Stimulated activated CD8-positive, alpha-beta memory T cell treated with anti-CD3 and anti-CD28 coated beads, Interleukin-12 subunit alpha, Interleukin-12 subunit beta, amount 100 ng/mL, for 4 hours (primary cell): ENCODE data around the gene PDCL2.
A peak's percentile ranks its signal among the peaks of the same experiment; 100 is the strongest.
"Not testable (repeated sequence)": the region's sequence is repeated elsewhere in the genome, so short reads cannot be mapped to it uniquely, and the experiment has no call there.

Source experiments
- DNase-seq: peaks from one replicate; pipeline ENCODE4 v3.0.0-alpha.2; 2020; ENCODE audit warnings: low read depth

Gene PDCL2

DNA sequence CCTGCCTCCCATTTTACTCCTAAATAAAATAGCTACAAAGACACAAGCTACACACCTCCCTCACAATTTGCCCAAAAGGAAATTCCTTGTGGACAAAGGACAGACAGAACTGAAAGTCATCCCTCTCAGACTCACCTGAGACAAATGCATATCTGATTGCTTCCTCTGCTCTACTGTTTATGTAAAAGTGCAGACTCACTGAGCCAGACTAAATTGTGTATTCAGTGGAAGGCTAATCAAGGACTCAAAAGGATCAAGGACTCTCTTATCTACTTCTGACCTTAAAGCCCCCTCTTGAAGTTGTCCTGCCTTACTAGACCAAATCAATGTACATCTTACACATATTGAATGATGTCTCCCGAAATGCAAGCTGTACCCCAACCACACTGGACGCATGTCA lies 3.9 kb downstream of the PDCL2 start:
- no peak for DNase-seq

DNA sequence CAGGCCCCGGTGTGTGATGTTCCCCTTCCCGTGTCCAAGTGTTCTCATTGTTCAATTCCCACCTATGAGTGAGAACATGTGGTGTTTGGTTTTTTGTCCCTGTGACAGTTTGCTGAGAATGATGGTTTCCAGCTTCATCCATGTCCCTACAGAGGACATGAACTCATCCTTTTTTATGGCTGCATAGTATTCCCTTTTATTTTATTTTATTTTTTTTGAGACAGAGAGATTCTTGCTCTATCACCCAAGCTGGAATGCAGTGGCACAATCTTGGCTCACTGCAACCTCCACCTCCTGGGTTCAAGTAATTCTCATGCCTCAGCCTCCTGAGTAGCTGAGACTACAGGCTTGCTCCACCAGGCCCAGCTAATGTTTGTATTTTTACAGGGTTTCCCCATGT lies 9.3 kb downstream of the PDCL2 start:
- not testable (repeated sequence) for DNase-seq

DNA sequence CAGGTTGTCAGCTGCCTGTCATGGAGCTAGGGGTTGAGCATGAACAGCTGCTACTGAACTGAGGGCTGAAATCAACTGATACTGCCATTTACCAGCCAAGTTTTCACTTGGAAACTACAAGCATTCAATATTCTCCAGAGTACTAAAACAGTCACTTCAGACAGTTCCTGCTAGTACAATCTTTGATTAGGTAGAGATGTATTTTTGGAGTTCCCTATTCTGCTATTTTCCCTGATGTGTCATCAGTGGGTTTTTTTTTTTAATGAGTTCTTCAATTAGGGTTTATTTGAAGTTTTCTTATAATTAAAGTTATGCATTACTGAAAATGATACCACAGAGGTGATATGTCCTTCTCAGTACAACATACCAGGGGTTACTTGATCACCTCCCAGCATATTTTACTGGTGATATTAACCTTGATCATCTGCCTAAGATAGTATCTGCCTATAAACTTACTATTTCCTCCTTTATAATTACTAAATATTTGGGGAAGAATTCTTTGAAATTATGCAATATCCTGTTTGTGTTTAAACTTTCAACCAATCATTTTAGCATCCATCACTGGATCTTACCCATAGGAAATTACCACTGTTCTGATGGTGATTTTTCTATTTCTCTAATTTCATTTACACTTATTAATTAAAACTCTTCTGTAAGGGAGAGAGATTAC lies 13.6 kb downstream of the PDCL2 start:
- no peak for DNase-seq

DNA sequence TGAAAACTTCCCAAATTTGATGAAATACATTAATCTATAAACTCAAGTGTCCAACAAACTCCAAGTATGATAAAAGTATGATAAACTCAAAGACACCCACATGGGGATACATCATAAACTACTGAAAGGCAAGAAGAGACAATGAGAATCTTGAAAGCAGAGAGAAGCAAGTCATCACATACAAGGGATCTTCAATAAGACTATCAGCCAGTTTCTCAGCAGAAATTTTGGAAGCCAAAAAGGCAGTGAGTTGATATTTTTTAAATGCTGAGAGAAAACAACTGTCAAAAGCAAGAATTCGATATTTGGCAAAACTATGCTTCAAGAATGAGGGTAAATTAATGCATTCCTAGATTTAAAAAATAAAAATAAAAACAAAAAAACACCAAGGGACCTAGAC lies 16.5 kb downstream of the PDCL2 start:
- no peak for DNase-seq

DNA sequence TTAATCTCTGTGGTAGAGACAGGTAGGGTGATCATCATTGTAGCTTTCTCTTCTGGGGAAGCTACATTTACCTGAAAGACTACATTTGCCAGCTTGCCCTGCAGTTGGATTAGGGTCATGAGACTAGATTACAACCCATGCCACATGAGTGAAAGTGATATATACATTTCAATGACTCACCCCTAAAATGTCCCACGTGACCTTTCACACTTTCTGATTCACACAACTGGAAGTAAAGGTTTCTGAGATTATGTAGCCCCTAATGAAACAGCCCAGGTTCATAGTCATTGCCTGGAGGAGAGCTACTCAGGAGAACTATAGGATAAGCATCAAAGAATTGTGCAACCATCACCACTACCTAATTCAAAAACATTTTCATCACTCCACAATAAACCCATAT lies 17.8 kb downstream of the PDCL2 start:
- no peak for DNase-seq

DNA sequence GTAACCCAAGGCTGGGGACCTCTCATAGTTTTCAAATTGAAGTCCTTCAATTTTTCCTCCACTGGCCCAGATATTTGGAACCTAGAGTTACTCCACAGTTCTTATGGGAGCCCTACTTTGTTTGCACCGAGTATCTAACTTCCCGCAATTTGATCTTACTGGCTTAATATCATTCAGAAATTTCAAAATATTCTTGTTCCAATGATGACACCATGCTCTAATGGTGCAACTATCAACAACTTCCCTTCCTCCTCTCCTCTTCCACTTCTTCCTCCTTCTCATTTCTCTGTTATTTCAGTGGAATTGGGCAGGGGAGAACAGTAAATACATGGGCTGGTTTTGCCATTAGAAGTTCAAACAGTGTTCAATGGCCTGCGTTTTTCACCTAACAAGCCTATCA lies 20.2 kb downstream of the PDCL2 start:
- no peak for DNase-seq

DNA sequence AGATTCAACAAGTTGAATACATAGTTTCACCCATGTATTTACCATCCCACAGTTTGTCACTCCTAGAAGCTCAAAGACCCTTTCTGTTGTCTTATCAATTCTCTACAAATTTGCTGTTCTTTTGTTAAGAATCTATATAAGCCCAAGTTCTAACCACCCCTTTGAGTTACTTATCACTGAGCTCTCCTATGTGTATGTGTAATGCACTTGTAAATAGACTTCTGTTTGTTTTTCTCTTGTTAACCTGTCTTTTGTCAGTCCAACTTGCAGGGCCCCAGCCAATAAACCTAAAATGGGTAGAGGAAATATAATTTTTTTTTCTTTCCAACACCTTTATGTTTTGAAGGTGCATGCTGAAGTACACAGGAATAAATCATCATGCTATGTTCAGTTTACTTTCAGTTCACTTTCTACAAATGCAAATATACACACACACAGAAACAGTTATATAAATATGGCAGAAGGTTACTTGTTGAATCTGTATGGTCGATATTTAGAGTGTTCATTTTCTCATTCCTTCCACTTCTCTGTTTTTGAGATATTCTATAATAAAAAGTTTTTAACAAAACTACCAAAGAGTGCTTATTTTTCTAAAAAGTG lies 23.0 kb downstream of the PDCL2 start:
- no peak for DNase-seq

DNA sequence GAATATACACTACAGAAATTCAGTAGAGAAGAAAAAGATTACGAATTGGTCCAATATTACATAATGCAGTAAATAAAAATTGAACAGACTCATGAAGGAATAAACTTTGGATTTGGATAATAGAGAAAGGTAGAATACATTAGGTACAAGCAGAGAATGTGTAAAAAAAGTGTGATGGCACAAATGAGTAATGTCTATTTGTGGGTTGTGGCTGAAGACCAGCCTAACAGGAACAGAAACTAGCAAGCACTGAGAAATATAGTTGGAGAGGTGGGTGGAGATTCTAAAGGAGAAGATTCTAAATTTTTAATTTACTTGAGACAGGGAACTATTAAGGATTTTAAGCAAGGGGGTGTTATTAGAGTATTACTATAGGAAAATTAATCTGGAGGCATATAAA lies 30.2 kb downstream of the PDCL2 start:
- no peak for DNase-seq

DNA sequence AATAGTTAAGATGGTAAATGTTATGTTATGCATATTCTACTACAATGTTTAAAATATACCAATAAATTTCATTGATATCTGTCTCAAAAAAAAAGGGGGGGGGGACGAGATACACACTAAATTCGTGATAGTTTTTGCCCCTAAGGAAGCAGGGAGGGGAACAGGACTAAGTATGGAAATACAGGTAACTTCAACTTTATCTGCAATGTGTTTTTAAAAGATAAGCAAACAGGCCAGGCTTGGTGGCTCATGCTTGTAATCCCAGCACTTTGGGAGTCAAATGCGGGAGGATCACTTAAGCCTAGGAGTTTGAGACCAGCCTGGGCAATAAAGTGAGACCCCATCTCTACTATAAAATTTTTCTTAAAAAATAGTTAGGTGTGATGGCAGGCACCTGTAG lies 31.9 kb downstream of the PDCL2 start:
- no peak for DNase-seq

DNA sequence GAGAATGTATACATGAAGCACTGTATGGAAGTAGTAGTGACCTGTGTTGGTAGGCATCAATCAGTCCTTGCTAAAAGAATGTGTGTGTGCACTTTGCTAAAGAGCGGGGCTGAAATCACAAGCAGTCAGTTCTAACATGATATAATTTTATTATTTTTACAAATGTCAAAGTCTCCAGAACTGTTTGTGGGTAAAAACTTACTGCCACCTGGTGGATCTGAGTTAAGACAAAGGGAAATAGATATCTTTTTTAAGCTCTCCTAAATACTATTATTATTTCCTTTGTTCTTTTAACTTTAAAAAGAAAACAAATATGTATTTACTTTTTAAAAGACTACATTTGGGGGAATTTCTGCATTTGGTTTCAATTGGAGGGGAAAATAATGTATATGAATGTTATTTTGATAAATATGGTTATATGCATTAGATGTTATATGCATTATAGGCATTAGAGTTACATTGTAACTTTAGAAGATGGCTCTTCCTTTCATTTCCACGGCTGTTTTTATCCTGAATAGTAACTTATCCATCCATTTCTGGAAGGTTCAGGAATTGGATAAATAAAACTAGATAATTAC lies 37.5 kb downstream of the PDCL2 start:
- no peak for DNase-seq

DNA sequence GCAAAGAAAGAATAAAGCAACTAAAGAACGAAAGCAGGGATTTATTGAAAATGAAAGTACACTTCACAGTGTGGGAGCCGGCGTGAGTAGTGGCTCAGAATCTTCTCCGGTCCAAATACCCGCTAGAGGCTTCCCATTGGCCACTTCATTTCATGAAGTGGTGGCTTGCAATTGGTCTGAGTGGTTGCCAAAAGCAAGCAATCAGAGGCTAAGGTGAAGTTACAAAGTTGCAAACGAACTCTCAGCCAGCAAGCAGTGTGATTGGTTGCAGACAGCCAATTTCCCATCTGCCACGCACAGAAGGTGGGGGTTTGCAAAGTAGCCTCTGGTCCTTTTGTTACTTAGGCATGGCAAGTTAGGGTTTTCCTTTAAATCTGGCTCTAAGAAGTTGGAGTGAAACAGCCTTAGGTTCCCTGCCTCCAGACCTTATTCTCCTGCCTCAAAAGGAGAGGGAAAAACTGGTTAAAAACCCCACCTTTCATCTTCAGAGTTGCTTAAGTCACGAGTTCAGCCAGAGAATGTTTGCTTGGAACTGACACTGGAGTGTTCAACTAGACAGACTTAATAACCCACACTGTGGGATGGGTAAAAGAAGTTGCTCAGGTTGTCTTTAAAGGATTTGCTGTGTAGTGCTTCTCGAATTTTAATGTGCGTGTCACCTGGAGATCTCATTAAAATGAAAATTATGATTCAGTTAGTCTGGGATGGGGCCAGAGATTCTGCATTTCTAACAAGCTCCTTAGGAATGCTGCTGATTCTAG lies 38.4 kb downstream of the PDCL2 start:
- no peak for DNase-seq

DNA sequence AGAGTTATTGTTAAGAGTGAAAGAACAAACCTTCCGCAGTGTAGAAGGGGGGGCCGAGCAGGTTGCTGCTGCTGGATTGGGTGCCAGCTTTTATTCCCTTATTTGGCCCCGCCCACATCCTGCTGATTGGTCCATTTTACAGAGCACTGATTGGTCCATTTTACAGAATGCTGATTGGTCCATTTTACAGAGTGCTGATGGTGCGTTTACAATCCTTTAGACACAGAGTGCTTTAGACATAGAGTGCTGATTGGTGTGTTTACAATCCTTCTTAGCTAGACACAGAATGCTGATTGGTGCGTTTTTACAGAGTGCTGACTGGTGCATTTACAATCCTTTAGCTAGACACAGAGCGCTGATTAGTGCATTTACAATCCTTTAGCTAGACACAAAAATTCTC lies 40.1 kb downstream of the PDCL2 start:
- DNase-seq = not testable (repeated sequence)

DNA sequence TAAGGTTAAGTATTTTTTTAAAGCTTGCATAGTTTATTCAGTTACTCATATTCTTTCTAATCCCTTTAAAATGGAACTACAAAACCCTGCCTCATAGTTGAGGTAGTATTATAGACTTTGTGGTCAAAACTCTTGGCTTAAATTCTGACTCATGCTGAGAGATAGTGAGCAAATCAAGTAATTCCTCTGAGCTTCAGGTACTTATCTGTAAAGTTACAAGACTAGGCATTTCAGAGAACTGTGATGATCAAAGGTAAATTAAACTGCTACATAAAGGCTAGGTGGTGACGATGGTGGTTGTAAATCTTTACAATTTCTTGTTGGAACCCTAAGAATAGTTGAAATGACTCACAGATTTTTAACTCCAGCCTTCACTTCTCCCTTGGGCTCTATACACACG lies 42.2 kb downstream of the PDCL2 start:
- no peak for DNase-seq

DNA sequence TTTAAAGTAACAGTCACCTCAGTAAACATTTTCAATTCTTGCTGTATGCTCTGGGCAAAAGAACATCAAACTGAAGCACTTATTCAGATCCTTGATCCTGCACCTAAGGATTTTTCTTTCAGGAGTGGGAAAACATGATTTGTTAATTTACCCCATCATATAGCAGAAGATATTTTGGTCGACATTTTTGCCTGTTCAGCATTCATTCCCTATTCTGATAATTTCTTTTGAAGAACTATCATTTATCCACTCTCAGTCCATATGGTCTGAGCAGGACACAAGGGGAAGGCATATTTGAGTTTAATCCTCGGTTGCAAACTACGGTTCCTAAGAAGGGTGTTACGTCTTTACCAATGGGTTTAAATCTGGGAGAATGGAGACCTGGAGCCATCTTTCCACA lies 44.1 kb downstream of the PDCL2 start:
- DNase-seq = no peak

DNA sequence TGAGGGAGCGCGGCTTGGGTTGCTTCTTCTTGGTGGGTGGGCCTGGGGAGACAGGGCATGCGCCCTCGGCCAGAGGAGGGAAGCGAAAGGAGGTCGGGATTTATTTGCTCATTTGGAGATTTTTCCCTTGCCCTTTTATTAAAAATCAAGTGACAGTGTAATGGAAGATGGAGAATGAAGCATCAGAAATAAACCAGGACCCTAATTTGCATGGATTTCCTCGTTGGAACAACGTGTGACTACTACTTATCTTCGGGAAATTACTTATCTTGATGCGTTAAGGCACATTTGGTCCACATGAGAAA lies 44.6 kb downstream of the PDCL2 start:
- DNase-seq = no peak

DNA sequence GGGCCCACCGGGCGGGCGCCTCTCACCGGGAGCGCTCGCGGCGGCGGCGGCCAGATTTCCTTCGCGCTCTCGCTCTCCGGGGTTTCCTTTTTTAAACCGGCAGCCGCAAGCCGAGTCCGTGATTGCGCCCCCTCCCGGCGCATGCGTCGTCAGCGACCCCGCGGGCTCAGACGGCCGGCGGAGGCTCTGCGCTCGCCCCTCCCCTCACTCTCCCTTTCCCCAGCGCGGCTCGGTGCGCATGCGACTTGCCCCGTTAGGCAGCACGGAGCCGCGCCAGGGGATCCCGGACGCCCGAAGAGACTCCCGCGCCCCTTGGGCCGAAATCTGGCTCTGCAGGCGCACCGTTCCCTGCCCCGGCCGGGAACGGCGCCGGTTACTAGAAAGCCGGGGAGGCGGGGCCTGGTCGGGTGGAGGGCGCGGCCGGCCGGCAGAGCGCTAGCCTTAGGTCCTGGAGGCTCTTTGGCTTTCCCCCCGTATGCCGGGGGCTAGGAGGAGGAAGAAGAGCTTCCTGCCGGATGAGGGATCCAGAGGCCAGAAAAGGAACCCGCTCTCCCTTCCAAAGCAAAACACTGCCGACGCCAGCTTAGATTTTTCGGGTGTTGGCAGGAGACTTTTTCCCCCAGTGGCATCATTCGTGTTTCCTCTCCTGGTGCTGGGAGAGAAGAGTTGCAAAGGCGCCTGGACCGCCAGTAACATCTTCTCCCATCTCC lies 45.1 kb downstream of the PDCL2 start, which contains the start of gene CLOCK:
TSS of gene CLOCK (minus strand) at position 154 of the 710 bp plus-strand sequence. CDS start 64,124 bp downstream, outside the sequence.
- peak; percentile 77 for DNase-seq

DNA sequence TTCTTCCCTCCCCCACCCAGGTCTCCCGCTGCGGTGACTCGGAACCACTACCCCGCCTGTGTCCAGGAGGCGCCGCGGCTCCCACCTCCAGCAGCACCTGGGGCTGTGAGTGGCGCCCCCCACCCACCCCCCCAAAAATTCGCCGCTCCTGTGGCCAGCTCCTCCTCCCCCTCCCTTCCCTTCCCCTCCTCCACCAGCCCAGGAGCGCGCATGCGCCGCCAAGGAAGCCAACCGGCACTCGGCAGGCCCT lies 45.6 kb downstream of the PDCL2 start:
- no peak for DNase-seq

DNA sequence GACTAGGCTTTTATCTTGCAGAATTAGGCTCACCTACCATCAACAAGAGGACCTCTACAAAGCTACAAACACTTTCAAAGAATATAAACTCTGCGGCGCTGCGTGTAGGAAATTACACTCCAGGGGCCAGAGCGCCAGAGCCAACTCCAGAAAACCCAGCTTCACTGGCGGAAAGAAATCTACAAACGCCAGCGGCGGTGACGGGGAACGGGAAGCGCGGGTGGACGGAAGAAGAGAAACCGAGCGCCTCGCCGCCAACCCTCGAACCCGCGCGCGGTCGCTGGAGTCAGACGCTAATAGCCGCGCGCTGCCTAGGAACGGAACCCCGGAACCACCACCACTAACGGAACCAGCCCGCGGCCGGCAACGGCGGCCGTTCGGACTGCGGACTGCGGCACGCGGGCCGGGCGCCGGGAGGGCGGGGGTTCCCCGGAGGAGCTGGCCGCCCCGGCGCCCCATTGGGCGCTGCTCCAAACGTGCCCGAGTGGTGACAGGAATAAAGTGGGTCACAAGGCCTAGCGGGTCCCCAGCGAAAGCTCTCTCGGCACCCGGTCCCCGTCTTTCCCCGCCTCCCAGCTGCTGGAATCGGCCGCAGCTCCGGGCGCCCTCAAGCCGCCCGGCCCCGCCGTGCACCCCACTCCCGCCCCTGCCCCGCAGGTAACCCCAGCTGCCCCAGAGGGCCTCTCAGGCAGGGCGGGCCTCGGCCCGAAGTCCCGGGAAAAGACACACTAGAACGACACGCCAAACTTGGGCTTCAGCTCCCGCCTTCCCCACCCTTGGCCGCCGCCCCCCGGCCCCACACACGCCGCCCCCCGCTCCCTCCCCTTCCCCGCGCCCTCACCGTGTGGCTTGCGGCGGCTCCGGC lies 46.2 kb downstream of the PDCL2 start:
- DNase-seq = peak; percentile 53

DNA sequence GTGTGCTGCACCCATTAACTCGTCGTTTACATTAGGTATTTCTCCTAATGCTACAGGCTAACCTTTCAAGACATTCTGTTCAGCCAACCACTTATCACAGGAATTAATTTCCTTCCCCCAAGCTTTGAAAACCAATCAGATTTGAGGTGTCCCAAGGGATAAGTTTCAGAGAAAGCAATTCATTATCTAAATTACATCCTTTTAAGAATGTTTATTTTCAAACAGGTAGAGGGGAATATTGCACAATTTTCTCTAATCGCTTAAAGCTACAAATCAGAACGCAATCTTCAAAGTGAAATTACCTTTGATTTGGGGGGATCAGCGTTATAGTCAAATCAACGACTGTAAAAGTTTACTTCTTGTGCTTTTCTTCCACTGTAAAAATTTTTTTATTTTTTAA lies 46.9 kb downstream of the PDCL2 start:
- no peak for DNase-seq

DNA sequence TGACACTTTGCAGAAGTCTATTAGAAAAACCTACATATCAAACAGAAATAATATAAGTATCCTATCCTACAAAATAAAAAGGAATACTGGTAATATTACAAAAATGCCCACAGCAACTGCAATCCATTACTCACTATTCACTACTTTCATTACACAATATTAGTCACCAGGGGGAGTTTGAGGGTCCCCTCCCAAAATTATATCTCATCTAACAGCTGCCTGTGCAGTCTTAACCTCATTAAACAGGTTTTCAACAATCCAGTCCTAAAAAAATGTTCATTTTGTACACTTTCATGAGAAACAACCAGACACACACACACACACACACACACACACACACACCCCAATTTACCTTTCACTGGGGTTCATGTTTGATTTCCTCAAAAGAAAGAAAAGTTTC lies 48.2 kb downstream of the PDCL2 start:
- DNase-seq = no peak

DNA sequence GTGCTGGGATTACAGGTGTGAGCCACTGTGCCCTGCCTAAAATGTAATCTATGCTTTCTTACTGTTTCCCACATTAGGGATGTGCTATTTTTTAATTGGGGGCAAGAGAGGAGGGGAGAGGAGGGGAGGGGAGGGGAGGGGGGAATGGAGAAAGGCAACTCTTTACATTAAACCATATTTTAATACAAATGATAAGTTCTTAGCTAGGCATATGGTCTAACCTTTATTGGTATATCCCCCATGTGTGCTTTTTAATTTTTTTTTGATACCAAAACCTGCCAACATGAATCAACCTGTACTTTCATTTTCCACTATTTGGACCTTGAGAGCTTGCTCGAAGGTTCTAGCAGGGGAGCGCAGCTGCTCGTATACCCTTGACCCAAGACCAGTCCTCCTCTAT lies 51.8 kb downstream of the PDCL2 start:
- no peak for DNase-seq

DNA sequence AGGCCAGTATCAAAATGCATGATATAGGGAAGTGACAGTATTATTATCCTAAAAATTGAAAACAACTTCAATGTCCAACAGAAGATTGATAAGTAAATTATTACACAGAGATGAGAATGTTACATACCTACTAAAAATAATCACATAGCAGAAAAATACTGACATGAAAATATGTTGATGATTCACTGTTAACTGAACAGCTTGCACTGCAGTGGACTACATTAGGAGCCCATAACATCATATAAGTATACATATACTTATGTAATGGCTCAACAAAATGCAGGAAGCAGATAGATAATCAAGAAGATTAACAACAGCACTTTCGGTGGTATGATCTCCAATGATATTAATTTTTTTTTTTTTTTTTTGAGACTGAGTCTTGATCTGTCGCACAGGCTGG lies 52.4 kb downstream of the PDCL2 start:
- no peak for DNase-seq
